T47D (cell line): ENCODE measurements around the gene IGSF6.
"Not testable (repeated sequence)": the region's sequence is repeated elsewhere in the genome, so short reads cannot be mapped to it uniquely, and the experiment has no call there.

ENCODE experiments used
- DNase-seq, 2 experiments: peaks; one replicate each; pipeline versions ENCODE4 v3.0.0 to v3.0.0-alpha.2; 2011 to 2012; ENCODE audit warnings: low read depth in 1 of 2, low spot score in 1 of 2
- JUND ChIP-seq: IDR thresholded peaks from 2 replicates; pipeline ENCODE4 v1.6.1; 2012; ENCODE audit warnings: low read depth
- in situ Hi-C: cut with HindIII; loops from 2 replicates; pipeline ENCODE4 v1.10.0; 2016; ENCODE audit warnings: low sequenced_read_pairs, low pct_unique_long_range_greater_than_20kb

The IGSF6 gene

GRCh38 chr16:21618281-21618680, 34.1 kb downstream of the IGSF6 start:
- no peak for TF ChIP-seq JUND
- no peak for DNase-seq
- in situ Hi-C loops = no loop called here

- TF ChIP-seq JUND = no peak
- DNase-seq = no peak
- in situ Hi-C loops = no loop called here
Measured at GRCh38 chr16:21617607-21618006, 34.8 kb downstream of the IGSF6 start.

GRCh38 chr16:21614896-21615295, 37.5 kb downstream of the IGSF6 start:
- no peak for TF ChIP-seq JUND
- in situ Hi-C loops = no loop called here
- no peak for DNase-seq

GRCh38 chr16:21613781-21614180, 38.6 kb downstream of the IGSF6 start:
- in situ Hi-C loops = no loop called here
- TF ChIP-seq JUND = no peak
- no peak for DNase-seq

- no peak for TF ChIP-seq JUND
- no peak for DNase-seq
- in situ Hi-C loops = no loop called here
Measured at GRCh38 chr16:21613361-21613760, 39.0 kb downstream of the IGSF6 start.

- DNase-seq = no peak
- no peak for TF ChIP-seq JUND
- in situ Hi-C loops = no loop called here
Measured at GRCh38 chr16:21611556-21612384, 40.6 kb downstream of the IGSF6 start.

GRCh38 chr16:21611198-21611555, 41.2 kb downstream of the IGSF6 start:
- in situ Hi-C loops = no loop called here
- DNase-seq = no peak
- no peak for TF ChIP-seq JUND

GRCh38 chr16:21610766-21611165, 41.6 kb downstream of the IGSF6 start:
- no peak for TF ChIP-seq JUND
- in situ Hi-C loops = no loop called here
- no peak for DNase-seq

GRCh38 chr16:21610006-21610544, 42.3 kb downstream of the IGSF6 start:
- no peak for DNase-seq
- in situ Hi-C loops = no loop called here
- TF ChIP-seq JUND = no peak

GRCh38 chr16:21608639-21609328, 43.6 kb downstream of the IGSF6 start:
- in situ Hi-C loops = no loop called here
- DNase-seq = no peak
- no peak for TF ChIP-seq JUND

- in situ Hi-C loops, DNase-seq: not testable (repeated sequence)
Measured at GRCh38 chr16:21605848-21606247, 46.6 kb downstream of the IGSF6 start.

- in situ Hi-C loops = no loop called here
- no peak for DNase-seq
- no peak for TF ChIP-seq JUND
Measured at GRCh38 chr16:21603928-21604327, 48.5 kb downstream of the IGSF6 start.

GRCh38 chr16:21602785-21603184, 49.6 kb downstream of the IGSF6 start:
- no peak for DNase-seq
- TF ChIP-seq JUND = no peak
- in situ Hi-C loops = no loop called here
